ENCODE results near the gene HHAT. TPM values are rescaled to one million over a fixed set of nuclear protein-coding genes. Genes with fewer than 3 reads are reported as not detected.

The HHAT gene
- total and polyA plus RNA-seq, 2 of the 13 experiments (the other 11 are each of a cell fraction or from before 2014, with no cell fraction given) = 2.6 to 4.9 TPM

GRCh38 chr1:210686841-210687240, 358.1 kb downstream of the HHAT start:
- H3K79me2 ChIP-seq (ENCODE audit: insufficient read depth, low read length) = no peaks in the 10 kb centered on the region
- POLR2A ChIA-PET = no interaction called here
- intact Hi-C loops (cut with micrococcal nuclease; ENCODE audit: unreplicated experiment) (no loop called here), in situ Hi-C loops (cut with HindIII; ENCODE audit: extremely low pct_ligation_motif_present, low pct_unique_long_range_greater_than_20kb) (no loop called here)
- BruUV-seq (replicated peaks) = no TSS peak
- H3K9me3 ChIP-seq (ENCODE audit: low read length) = no peaks in the 10 kb centered on the region
- H3K27ac ChIP-seq (ENCODE audit: extremely low read length, insufficient read depth, low read length) = no peak overlapping the region
- no peaks in the 10 kb centered on the region for H3K36me3 ChIP-seq (replicated peaks in 1 of 2; ENCODE audit: control insufficient read depth in 1 of 2, insufficient read depth in 2 of 2, low read length in 2 of 2)
- TF ChIP-seq TIGD3 (CRISPR knock-in tag; IDR thresholded peaks at IDR 0.05; ENCODE audit: borderline replicate concordance) (no peak), ZNF878 (CRISPR knock-in tag; IDR thresholded peaks at IDR 0.05) (no peak), ZNF337 (CRISPR knock-in tag; IDR thresholded peaks at IDR 0.05; ENCODE audit: borderline replicate concordance, low read depth) (no peak), ISX (CRISPR knock-in tag; conservative IDR thresholded peaks at IDR 0.05) (no peak), ZNF230 (CRISPR knock-in tag; IDR thresholded peaks at IDR 0.05) (no peak), ZNF780A (CRISPR knock-in tag; IDR thresholded peaks at IDR 0.05) (no peak), ZNF431 (CRISPR knock-in tag; IDR thresholded peaks at IDR 0.05; ENCODE audit: borderline replicate concordance, low read depth) (no peak), MAZ (IDR thresholded peaks at IDR 0.05; ENCODE audit: borderline replicate concordance, low read depth, low read length) (no peak), MAZ (CRISPR knock-in tag; IDR thresholded peaks at IDR 0.05; ENCODE audit: low read depth) (no peak), HNRNPLL (IDR thresholded peaks at IDR 0.05; ENCODE audit: low read depth, low read length, poor library complexity, severe bottlenecking) (no peak), SOX5 (CRISPR knock-in tag; IDR thresholded peaks at IDR 0.05; ENCODE audit: borderline replicate concordance) (no peak), ETV5 (CRISPR knock-in tag; IDR thresholded peaks at IDR 0.05; ENCODE audit: borderline replicate concordance) (no peak), PRPF4 (IDR thresholded peaks at IDR 0.05; ENCODE audit: low read depth, low read length, poor library complexity, severe bottlenecking) (no peak), PRDM15 (CRISPR knock-in tag; IDR thresholded peaks at IDR 0.05) (no peak), AHR (CRISPR knock-in tag; IDR thresholded peaks at IDR 0.05) (no peak), ZNF12 (CRISPR knock-in tag; IDR thresholded peaks at IDR 0.05) (no peak), MED13 (CRISPR knock-in tag; IDR thresholded peaks at IDR 0.05) (no peak), POGK (CRISPR knock-in tag; conservative IDR thresholded peaks at IDR 0.05) (no peak)
- DNase-seq (ENCODE audit: low spot score) = no peak
- WGBS (ENCODE audit: low lambda C conversion rate) = 35% methylated on average over 3 of the region's 3 CpGs
- H3K4me1 ChIP-seq (ENCODE audit: insufficient read depth, low read length) = no peaks in the 10 kb centered on the region
- H4K20me1 ChIP-seq (ENCODE audit: insufficient read depth, low read length) = no peaks in the 10 kb centered on the region
- no peak overlapping the region for H2AFZ ChIP-seq (ENCODE audit: low read length)
- no peak overlapping the region for H3K4me3 ChIP-seq (replicated peaks in 1 of 3; ENCODE audit: insufficient read depth in 1 of 3, low read depth in 2 of 3, low read length in 3 of 3)
- no peak for FAIRE-seq
- CTCF ChIA-PET (ENCODE audit: low intra/inter-chr PET ratio, low total read pairs) = no interaction called here
- ATAC-seq = no peak
- no peaks in the 10 kb centered on the region for H3K27me3 ChIP-seq (ENCODE audit: control insufficient read depth in 1 of 2, insufficient read depth in 2 of 2, low read length in 2 of 2)
- no peak overlapping the region for H3K4me2 ChIP-seq (ENCODE audit: low read depth, low read length)
- H3K9ac ChIP-seq (ENCODE audit: insufficient read depth, low read depth, low read length) = no peak overlapping the region
